ENCODE results near the gene TCF7L1.

Gene TCF7L1

DNA sequence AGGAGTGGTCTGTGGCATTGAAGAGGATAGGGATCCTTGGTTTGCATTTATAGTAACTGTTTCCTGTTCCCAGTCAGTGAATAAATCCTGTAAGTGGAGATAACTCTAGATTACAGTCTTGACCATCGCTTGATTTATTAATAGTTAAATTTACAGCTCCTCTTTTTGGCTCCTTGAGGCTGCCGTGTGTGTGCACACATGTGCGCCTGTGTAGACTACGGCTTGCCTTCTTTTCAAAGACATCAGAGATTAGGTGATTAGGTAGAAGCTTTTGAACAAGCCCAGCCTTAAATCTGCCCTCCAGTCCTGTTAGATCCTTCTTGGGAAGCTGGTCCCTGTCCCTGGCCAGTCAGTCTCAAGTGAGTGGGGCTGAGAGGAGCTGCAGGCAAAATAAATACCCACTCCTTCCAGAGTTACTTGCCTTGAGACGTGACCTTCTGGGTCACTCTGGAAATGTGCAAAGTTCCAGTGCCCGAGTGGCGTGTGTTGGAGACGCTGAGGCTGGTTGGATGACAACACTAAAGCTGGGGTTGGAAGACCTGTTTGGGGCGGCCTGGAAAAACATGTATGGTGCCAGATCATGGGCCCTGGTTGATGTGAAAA, 32.0 kb downstream of the TCF7L1 start:
- DNase-seq, result no peak

DNA sequence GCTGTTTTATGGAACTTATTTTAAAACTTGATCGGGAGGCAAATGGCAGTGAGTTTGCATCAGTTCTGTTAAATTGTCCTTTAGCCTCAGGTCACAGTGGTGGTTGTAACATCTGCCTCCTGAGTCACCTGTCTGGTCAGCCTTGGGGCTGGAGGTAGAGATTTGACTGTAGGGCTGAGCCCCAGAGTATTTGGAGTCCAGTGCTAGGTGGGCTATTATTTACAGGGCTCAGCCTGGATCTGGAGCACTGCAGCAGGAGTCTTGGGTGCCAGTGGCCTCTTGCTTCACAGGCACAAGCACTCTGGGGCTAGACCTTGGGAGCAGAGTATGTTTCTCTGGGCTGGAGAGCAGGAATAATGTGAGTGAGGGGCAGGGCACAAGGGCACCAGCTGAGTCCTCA, 32.8 kb downstream of the TCF7L1 start:
- DNase-seq, result no peak

DNA sequence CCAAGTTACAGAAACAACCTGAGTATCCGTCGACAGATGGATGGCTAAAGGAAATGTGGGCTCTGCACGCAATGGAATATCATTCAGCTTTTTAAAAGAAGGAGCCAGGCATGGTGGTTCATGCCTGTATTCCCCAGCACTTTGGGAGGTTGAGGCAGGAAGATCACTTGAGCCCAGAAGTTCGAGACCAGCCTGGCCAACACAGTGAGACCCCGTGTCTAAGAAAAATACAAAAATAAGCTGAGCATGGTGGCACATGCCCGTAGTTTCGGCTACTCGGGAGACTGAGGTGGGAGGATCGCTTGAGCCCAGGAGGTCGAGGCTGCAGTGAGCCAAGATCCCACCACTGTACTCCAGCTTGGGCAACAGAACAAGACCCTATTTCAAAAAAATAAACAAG, 34.3 kb downstream of the TCF7L1 start:
- no peak for DNase-seq

DNA sequence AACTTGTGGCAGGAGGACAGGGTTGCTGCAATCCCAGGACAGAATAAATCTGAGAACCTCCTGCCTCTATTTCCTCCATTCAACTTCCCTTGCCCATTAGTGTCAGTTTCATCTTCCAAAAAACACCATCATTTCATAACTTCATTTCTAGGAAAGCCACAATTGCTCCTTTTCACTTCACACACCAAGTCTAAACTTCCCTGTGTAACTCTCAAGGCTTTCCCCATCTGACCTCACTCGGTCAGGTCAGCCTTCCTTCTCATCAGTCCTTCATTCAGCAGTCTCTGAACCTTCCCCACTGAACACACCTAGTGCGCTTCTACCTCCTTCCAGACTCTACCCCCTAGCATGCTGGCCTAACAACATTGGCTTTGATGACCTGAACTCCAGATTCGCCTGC, 35.8 kb downstream of the TCF7L1 start:
- DNase-seq, result no peak

DNA sequence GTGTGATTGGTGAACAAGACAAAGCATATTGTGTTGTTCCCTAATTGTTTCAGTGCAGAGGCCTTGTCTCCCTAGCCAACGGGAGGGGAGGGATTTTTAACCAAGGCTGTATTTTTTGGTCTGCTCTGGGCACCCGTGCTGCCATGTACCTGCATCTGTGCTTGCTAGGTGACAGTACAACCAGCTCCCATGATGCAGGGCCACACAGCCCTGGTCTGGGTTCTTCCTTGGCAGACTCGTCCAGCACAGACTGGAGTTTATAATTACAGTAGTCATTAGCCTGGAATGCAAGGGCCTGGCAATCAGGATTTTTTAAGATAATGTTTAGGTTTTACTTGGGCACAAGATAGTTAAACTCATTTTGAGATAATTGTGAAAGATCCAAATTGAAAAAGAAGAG, 36.4 kb downstream of the TCF7L1 start:
- DNase-seq, result no peak

DNA sequence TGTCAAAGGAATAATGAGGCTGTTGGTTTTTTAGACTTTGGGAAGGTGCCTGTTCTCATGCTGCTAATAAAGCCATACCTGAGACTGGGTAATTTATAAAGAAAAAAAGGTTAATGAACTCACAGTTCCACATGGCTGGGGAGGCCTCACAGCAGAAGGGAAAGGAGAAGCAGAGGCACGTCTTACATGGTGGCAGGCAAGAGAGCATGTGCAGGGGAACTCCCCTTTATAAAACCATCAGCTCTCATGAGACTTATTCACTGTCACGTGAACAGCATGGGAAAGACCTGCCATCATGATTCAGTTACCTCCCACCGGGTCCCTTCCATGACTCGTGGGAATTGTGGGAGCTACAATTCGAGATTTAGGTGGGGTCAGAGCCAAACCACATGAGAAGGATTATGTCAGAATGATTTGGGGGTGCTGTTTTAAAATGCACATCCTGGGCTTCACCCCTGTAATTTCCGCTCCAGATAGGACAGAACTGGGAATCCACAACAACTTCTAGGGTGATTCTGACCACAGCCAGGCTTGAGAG, 37.8 kb downstream of the TCF7L1 start:
- DNase-seq, result no peak

DNA sequence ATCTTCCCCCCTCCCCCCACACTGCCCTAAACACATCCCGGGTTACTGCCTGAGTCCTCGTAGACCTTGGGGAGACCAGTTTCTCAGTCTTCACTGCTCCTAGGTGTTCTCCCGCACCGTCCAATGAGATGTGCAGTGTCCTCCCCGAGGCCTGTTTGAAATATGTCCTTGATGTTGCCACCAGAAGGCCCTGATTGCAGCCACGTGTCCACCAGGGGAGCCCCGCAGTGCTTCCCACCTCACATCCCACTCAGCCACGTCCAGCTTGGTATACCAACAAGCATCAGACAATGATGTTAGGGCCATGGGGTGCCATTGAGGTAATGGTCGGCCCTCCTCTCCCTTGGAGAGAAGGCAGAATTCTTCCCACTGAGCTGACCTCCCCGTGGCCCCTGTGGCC, 38.7 kb downstream of the TCF7L1 start:
- DNase-seq, result no peak

DNA sequence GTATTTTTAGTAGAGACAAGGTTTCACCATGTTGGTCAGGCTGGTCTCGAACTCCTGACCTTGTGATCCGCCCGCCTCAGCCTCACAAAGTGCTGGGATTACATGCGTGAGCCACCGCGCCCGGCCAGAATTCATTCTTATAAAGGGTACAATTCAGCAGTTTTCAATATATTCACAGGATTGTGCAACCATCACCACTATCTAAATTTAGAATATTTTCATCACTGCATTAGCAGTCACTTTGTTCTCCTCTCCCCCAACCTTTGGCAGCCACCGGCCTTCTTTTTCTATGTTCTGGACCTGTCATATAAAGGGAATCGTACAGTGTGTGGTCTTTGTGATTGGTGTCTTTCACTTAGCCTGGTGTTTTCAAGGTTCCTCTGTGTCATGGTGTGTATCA, 40.7 kb downstream of the TCF7L1 start:
- DNase-seq, result no peak

DNA sequence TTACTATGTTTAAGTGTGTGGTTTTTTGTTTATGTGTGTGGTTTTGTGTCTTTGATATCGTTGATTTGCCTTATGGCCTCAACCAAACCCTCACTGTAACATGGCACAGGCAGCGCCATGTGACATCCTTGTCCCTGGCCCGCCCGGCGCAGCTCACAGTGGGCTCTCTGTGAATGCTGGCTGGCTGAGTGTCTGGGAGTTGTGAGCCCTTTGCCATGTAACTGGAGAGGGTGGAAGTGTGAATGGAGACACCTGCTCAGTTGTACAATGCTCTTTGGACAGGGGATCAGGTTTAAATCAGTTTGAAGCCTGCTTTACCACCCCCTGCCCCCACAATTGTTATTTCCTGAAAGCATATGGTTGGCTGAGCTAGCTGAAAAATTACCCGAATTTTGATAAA, 41.8 kb downstream of the TCF7L1 start:
- DNase-seq, result no peak

DNA sequence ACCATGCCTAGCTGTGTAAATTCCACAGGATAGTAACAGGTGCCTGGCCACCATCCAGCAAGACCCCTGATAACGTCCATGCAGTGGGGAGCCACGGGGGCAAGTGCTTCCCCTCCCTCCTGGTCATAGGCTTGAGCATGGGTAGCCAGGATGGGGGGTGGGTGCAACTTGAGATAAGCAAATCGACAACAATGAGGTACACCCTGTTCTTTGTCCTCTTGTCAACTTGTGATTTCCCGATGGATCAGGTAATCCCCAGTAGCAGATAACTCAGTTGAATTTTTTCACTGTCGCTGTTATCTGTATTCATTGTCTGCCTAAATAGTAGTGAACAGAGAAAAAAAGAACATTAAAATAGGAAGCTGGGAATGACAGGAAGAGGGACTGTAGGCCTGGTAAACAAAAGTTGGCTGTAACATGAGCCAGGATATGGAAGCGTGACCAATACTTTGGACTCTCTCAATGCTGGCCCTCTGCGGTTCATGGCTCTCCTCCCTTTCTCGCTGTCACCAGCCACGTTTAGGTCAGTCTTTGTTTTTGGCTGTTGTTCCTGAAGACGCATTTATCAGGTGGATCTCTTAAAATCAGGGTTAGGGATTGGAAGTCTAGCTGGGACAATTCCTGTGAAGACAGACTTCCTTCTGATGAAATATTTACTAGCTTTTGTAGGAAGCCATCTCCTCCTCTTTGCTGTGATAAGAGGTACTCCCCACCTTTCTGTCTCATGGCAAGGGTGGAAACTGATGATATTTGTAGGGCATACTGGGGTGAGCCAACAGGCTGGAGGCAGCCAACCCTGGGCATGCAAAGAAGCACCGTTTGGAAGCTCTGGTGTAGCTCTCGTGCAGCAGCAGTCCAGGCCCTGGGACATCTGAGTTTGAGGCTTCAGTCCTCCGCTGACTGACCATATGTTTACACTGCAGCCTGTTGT, 42.4 kb downstream of the TCF7L1 start:
- no peak for DNase-seq

DNA sequence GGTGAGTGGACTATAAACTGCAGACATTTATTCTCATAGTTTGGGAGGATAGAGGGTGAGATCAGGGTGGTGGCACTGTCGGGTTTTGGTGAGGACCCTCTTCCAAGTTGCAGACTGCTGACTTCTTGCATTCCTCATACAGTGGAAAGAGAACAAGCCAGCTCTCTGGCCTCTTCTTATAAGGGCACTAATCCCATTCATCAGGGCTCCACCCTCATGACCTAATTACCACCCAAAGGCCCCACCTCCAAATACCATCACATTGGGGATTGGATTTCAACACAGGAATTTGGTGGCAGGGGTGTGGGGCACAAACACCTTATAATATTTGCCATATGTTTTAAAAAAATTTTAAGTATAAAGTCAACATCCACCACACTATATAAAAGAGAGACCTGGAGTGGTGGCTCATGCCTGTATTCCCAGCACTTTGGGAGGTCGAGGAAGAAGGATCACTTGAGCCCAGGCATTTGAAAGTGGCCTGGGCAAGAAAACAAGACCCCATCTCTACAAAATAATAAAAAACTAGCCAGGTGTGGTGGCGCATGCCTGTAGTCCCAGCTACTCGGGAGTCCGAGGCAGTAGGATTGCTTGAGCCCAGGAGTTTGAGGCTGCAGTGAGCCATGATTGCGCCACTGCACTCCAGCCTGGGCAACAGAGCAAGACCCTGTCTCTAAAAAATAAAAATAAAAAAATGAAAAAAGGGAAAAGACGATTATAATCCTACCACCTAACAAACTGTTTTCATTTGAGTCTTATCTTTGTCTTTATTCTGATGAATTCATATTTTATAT, 44.0 kb downstream of the TCF7L1 start:
- DNase-seq, result no peak

DNA sequence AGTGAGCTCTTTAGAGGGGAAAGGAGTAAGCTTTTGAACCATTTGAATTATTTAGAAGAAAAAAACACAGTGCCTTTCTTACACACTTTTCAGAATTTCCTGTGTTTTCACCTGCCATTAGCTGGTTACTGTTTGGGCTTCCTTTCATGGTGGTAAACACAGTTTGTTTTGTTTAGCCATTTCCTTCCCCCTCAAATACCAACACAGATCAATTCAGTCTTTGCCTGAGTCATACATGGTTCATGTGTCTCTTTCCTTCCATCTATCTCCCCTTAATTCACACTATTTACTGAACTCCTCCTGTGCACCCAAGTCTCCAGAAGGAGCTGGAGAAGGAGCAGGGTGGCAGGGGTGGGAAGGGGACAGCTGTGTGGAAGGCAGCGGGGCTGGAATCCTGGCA, 45.0 kb downstream of the TCF7L1 start:
- no peak for DNase-seq

DNA sequence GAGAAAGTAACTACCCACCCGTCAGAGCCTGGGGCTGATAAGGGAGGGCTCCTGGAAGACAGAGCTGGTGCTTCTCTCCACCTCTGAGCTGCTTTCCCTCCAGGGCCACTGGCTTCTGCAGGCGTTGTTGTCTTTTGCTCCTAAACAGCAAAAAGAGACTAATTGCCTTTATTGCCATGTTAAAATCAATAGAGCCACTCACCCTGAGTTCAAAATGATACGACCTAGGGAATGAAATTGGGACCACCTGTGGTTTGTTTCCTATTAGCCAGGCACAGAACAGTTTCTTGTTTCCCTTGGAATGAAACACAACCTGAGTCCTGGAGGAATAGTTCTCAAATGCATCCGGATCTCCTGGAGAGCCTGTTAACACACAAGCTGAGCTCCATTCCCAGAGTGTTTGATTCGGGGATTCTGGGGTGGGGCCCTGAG, 45.8 kb downstream of the TCF7L1 start:
- no peak for DNase-seq

DNA sequence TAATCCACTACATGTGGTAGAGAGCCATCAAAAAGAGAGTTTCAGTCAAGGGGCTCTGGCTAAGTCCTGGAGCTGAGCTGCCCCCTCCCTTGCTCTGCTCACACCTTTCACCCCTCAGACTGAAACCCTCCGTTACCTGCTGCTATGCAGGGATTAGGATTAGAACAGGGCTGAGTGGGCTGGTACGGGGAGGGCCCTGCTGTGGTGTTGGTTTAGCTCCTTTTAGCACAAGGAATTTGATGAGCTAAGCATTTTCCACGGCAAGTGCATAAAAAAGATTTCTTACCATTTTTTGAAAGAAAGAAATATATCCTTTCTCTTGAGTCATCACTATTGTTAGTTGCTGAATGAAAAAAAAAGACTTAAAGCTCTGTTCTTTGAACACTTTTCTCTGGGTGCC, 46.3 kb downstream of the TCF7L1 start:
- no peak for DNase-seq

DNA sequence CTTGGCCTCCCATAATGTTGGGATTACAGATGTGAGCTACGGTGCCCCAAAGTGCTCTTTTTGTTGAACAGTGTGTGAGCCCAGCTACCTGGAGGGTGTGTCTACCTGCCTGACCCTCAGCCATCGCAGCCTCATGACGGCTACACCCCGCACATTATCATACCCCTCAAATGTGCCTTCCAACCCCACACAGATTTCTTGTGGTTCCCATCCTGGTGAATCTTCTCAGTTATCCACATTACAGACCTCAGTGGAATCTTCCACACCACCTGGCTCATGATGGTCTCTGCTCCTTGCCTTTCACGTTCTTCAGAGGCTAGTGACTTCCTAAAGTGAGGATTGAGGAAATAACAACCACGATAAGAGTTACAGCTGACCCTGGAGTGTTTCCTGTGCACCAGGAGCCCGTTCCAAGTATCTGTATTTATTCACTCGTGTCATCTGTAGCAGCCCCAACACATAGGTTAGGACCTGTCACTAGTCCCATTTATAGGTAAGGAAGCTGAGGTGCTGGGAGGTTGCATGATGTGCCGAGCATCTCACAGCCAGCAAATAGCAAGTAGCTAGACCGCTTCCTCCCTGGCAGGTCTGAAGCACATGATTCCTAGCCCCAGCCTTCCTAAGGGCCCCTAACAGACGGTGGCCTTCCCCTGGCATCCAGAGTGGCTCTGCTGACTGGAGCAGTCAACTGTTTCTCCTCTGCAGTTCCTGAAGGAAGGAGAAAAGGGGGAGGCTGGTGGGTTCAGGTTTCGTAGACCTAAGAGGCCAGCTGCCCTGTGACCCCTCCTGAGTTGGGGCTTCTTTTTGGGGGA, 47.3 kb downstream of the TCF7L1 start:
- no peak for DNase-seq

DNA sequence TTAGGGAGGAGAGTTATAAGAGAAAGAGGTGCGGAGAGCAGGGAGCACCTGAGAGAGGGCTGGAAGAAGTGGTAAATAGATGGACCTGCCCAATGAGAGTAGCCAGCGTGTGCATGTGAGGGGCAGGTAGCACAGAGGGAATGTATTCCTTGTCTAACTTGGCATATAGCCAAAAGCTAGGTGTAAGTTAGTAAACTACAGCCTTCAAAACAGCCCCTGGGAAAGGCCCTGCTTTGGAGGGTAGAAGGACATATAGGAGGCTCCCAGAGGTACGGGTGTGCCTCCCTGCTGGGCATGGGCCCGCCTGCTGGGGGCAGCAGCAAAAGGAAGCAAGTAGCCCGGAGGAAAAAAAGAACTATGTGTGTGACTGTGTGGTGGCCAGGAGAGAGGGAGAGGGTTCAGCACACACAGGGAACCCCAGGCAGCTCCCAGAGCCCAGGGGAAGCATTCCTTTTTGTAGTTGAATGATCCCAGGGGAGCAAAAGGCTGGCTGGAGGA, 48.0 kb downstream of the TCF7L1 start:
- no peak for DNase-seq

DNA sequence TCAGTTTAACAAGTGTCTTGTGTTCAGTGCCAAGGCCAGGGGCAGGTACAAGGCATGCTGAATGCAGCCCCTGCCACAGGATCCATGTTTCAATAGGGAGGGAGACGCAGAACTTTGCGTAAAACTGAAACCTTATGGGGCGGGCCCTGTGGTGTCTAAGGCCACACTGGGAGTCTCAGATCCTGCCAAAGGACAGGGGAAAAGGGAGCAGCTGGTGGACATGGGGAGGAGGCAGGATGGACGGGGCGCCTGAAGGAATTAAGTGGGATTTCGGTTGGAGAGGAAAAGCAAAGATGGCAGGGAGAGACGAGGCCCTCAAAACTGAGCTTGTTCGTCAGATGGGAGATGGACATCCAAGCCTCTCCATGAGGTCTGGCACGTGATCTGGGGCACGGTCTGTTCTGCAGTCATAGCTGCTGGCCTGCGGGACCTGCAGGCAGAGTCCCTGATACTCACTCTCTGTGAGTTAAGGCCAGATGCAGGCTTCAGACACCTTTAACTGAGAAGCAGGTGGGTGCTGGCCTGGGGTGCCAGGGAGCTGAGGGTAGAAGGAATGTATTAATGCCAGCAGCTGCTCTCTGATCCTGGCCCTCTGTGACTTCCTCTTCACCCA, 48.8 kb downstream of the TCF7L1 start:
- no peak for DNase-seq

DNA sequence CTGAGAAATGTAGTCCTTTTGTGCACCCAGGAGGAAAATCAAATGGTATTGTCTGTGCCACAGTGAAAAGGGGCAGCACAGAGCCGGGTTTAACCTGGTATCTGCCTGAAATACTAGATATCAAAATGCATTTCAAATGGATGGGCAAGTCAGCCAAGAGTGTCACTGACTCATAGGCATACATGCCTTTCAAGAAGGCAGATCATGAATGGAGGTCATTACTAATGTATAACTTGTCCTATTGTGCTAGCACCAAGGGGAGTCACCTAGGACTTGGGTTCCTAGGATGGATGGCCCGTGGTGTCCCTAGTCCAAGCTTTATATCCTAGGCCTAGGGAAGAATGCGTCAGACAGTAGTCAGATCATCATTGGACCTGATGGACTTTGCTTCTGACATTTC, 49.9 kb downstream of the TCF7L1 start:
- no peak for DNase-seq

DNA sequence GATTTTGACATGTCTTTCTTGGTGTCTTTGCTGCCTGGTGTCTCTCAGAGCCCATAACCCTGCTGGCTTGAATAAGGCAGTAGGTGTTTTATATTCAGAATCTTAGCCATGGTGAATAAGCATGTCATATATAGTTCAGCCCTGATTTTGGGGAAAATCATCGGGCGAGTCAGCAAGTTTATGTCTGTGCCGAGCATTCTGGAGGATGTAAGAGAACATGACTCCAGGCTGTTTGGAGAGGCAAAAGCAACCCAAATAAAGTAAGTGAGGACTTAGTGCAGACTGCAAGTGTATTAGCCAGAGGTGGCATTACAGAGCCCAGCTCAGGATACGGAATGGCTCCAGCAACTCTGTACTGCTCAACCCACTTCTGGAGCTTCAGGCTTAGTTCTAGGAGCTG, 50.3 kb downstream of the TCF7L1 start:
- no peak for DNase-seq

DNA sequence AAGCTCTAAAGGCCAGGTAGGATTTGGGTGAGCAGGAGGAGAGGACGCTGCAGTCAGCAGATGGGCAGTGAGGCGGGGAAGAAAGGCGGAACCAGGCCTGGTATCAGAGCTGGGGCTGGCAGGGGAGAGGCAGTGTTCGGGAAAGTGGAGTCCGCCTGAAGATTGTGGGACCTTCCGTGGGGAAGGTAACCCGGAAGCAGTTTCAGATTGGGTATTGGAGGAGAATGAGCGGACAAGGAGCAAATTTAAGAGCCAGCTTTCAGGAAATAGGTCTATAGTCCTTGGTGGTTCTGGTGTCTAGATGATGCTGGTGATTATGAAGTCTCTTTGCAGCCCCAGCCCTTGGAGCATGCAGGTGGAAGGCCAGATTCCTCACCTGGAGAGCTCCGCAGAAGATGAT, 51.0 kb downstream of the TCF7L1 start:
- DNase-seq, result no peak

DNA sequence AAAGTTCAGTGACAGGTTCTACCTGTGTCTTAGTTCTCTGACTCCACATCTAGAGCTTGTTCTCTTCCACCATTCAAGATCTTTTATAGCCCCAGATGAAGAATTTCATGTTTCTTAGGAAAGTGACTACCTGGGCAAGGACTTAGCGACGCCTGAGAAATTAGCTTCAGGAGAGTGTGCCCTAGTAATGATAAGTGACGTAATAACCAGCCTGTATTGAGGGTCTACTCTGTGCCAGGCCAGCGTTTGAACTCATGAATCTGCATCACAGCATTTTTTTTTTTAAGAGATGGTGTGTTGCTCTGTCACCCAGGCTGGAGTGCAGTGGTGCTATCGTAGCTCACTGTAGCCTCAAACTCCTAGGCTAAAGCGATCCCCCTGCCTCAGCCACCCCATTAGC, 51.8 kb downstream of the TCF7L1 start:
- DNase-seq, result no peak

DNA sequence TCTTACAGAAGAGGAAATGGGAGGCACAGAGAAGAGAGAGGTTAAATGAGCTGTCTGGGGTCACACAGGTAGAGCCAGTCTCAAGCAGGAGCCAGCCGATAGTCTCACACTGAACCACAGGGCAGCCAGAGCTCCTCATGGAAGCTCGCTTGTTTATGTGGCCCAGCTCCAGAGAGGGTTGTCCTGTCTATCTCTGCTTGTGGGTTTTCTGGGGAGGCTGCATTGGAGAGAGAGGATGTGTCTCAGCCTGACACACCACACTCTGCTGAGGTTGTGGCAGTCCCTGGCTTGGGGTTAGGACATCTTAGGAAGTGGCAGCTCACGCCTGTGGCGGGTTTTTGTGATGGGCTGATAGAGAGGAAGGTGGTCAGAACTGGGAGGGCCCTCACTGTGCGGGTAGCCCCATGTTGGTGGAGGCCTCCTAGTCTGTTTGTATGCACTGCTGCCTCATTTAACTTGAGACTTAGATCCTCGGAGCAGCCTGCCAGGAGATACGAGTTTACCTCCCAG, 52.3 kb downstream of the TCF7L1 start:
- DNase-seq, result no peak

Data from left hindlimb (tissue), 1 donor.